RKO (cell line): ENCODE data around the gene SFXN5.
A peak's percentile ranks its signal among the peaks of the same experiment; 100 is the strongest.

Experiments used
- DNase-seq: peaks from one replicate; pipeline ENCODE4 v3.0.0-alpha.2; 2016; ENCODE audit warnings: low spot score

SFXN5 gene

GRCh38 chr2:72956050-72956395 lies 115.5 kb downstream of the SFXN5 start:
- DNase-seq, result no peak

- DNase-seq, result no peak
Measured at GRCh38 chr2:72955228-72956049, 116.1 kb downstream of the SFXN5 start.

- no peak for DNase-seq
Measured at GRCh38 chr2:72954376-72955227, 116.9 kb downstream of the SFXN5 start.

DNA sequence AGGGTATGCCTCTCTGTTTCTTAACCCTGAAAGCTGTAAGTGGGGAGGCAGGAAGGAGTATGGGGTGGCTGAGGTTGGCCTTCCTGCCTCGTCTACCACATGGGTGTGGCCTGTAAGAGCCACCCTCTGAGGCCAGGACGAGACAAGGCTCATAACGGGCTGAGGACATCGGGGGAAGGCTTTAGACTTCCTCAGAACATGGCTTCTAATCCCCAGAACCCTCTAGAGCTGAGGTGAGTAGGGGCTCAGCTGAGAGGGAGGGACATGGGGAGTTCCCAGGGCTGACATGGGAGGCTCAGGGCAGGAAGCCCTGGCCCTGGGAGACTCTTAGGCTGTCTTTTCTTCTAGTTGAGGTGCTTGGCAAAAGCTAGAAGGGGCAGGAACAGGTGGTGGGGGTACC lies 117.5 kb downstream of the SFXN5 start:
- no peak for DNase-seq

- DNase-seq, result no peak
Measured at GRCh38 chr2:72953528-72953927, 118.0 kb downstream of the SFXN5 start.

- DNase-seq, result no peak
Measured at GRCh38 chr2:72952961-72953360, 118.6 kb downstream of the SFXN5 start.

- DNase-seq, result no peak
Measured at GRCh38 chr2:72952110-72952823, 119.2 kb downstream of the SFXN5 start.

DNA sequence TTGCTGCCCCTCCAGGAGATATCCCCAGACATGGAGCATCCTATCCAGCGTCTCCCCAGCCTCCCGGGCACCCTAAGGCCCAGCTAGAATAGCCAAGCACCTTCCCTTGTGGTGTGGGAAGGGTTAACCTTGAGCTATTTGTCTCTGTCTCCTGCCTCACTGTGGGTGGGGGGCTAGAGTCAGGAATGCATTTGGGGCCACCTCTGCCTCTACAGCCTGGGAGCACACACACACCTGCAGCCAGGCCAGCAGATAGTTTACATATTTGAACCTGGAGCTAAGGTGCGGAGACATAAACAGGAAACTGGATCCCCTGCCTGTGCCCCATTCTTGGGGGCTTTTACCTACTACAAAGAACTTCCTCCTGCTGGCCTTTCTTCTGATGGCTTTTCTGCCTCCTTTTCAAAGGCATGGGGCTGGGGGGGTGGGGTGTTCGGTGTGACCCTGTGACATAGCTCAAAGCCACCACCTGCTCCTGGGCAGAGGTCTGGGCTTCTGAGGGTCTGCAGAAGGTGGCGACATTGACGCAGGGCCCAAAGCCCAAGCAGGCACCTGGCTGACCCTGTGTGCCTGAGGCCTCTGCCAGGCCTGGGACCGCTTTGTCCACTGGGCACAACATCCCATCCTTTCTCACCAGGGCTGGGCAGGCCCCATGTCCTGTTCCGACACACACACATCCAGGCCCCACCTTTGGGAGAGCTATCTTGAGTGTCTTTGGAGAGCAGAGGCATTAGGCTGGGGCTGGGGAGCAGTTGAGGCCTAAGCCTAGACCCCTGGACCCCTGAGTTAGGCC lies 120.0 kb downstream of the SFXN5 start:
- no peak for DNase-seq

- DNase-seq, result no peak
Measured at GRCh38 chr2:72950558-72951255, 120.8 kb downstream of the SFXN5 start.

DNA sequence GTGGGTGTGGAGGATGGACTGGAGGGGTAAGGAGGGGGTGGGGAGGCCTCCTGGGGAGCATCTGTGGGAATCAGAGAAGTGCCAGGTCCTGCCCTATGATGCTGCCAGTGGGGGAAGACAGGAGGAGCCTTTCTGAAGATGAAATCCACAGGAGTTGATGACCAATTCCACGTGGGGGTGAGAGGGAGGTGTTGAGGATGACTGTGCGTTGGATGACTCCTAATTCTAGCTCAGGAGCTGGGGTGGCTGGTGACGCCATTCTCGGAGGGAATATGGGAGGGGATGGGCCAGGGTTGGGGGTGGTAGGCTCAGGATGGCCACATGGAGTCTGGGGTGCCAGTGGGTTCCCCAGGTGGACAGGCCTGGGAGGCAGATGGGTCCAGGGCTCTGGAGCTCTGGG lies 121.9 kb downstream of the SFXN5 start:
- DNase-seq, result peak; percentile 8

- no peak for DNase-seq
Measured at GRCh38 chr2:72949045-72949444, 122.5 kb downstream of the SFXN5 start.

GRCh38 chr2:72947952-72948830 lies 123.3 kb downstream of the SFXN5 start:
- no peak for DNase-seq

DNA sequence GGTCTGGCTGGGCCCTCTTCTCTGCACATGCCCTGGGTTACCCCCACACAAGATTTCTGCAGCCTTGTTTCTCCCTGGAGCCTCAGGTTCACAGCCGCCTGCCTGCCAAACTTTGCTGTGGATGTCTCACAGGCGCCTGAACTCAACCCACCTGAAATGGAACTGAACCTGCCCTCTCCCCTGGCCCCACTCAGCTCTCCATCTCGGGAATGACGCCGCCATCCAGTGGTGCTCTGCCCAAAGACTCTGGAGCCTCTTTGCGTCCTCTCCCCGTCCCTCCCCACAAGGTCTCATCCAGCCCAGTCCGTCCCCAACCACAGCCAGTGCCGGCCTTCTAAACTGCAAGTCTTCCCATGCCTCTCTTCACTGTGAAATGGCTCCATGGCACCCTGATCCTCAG lies 125.0 kb downstream of the SFXN5 start:
- no peak for DNase-seq

- no peak for DNase-seq
Measured at GRCh38 chr2:72945450-72946019, 126.0 kb downstream of the SFXN5 start.

- no peak for DNase-seq
Measured at GRCh38 chr2:72944804-72945449, 126.6 kb downstream of the SFXN5 start.

- no peak for DNase-seq
Measured at GRCh38 chr2:72943540-72944395, 127.7 kb downstream of the SFXN5 start.

DNA sequence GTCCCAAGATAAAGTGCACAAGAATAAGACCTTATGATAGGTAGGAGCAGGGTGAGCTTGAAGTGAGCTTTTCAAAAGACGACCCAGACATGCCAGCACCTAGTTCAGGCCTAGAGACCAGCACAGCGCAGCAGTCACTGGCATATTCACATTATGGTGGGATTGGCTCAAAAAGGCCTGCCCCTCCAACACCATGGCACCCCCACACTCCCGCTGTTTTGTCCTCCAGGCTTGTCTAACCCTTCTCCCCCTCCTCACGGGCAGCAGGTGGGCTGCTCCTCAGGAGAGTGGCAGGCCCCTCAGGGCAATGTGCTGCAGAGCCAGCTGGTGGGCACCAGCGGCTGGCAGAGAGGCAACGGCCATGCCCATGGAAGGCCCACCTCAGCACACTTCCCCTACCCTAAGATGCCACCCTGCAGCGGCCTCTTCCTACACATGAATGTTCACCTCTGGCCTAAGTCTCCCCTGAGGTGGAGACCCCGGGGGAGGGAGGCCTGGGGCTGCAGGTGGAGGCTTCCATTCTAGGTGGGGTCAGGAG lies 128.6 kb downstream of the SFXN5 start:
- DNase-seq, result no peak

DNA sequence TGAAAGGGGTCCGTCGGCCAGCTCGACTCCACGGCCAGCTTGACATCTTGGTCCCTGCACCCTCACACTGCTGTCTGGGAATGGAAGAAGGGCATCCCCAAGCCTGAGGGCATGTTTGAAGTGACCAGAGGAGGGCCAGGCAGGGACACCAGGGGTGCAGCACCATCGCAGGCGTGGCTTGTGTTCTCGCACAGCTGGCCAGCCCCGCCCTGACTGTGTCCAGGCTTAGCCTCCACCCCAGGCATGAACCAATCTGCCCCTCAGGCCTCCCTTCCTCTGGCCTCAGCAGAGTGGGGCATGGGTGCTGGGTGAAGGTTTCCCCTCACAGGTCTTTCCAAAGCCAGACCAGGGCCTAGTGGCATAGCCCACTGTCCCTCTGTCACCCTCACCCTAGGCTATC lies 129.2 kb downstream of the SFXN5 start:
- no peak for DNase-seq
